ELR (cell line): ENCODE results near the gene ATP1B4.

ENCODE experiments used
- DNase-seq: peaks from one replicate; pipeline ENCODE4 v3.0.0-alpha.2; 2015; ENCODE audit warnings: low read depth

Gene ATP1B4

GRCh38 chrX:120377179-120377578 is 15.3 kb downstream of the ATP1B4 start:
- DNase-seq = no peak

DNA sequence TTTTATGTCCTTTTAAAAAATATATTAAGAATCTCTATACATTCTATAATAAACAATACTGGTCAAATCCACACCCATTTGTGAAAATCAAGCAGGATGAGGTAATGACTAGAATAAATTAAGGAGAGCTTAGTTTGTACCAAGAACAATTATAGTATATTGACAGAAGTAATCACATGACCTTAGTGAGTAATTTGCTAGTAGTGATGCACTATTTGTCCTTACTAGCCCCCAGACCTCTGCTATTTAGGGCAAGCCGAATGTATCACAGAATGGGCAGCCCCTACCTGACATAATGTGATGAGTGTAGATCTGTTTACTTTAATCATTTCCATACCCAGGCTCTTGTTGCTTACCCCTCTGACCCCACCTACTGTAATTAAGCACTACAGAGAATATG is 15.8 kb downstream of the ATP1B4 start:
- DNase-seq = no peak

DNA sequence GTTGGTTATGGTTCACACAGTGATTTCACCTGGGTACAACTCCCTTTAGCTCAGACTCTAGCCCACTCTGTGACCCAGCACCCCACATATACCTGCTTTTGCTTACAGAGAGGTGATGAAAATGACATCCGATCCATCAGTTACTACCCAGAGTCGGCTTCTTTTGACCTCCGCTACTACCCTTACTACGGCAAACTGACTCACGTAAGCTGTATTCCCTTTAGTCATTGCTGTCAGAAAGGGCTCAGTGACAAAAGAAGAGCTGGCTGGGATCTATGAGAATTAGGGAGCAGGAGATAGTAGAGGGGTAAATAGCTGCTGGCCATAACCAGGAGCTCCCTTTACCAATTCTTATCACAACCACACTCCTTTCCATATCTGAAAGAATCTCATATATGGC is 16.7 kb downstream of the ATP1B4 start:
- DNase-seq = no peak

- DNase-seq = no peak
Measured at GRCh38 chrX:120379937-120380681, 18.2 kb downstream of the ATP1B4 start.

DNA sequence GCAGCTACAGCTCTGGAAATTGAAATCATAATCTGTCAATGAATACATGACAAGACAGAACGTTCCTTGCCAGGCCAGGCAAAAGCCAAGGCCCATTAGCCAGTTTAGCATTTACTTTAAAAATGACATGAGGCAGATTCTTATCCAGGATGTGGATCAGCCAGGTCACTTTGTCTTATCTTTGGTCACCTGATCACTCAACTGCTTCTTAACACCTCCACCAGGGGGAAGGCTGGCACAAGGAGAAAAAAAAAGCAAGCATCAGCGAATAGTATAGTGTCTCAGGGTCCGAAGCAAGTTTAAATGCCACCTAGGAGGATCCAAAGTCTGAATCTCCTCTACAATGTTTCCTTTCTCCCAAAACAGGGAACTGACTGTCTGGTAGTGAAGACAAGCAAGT is 18.8 kb downstream of the ATP1B4 start:
- DNase-seq = peak; percentile 46

DNA sequence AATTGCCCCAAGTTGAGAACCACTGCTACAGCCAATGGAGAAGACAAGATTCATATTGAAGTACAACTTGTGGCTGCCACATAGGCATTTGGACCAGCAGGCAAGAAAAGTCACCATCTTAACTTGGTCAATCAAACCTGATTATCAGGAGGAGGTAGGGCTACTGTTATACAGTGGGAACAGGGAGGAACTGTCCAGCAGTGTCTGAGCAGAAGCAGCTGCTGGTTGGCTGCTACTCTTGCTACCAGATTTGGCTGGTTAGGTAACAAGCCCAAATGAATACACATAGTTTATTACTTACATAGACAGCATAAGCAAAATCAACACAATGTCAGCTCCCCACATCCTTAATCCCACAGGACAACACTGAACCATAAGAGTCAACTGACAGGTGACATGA is 39.4 kb downstream of the ATP1B4 start:
- DNase-seq = no peak

DNA sequence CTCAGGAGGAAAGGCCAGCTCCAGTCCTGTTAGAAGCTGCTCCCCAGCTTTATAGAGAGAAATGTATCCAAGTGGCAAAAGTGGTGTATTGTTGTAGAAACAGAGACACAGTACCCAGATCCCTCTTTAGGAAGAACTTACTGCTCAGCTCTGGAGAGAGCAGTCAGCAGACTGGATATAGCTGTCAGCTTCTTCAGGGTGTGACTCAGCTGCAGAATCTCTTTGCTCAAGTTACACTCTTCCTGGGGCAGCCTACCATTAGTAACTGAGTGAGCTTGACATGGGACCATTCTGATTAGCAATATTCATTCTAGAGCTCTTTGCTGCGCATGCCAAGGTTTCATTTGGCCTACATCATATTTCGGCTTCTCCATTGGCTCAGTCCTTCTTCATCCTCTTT is 40.5 kb downstream of the ATP1B4 start:
- DNase-seq = peak; percentile 1

- no peak for DNase-seq
Measured at GRCh38 chrX:120406638-120407037, 44.7 kb downstream of the ATP1B4 start.

DNA sequence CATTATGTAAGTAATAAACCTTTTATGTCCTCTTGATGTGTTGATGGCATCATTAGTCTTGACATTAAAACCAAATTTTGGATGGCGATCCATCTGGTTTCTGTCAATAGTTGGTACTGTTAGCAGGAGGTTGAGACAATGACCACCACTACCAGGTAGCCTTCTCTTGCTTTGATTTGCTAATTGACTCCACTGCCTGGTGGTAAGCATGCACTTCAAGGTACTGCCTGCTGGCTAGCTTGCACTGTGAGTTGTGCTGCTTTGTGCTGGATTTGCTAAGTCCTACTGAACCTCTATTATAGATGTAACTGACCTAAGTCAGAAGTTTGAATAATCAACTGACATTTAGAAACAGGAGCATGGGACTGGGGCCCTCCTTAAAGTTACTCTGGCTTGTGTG is 46.3 kb downstream of the ATP1B4 start:
- DNase-seq = no peak

- no peak for DNase-seq
Measured at GRCh38 chrX:120419463-120419862, 57.6 kb downstream of the ATP1B4 start.

DNA sequence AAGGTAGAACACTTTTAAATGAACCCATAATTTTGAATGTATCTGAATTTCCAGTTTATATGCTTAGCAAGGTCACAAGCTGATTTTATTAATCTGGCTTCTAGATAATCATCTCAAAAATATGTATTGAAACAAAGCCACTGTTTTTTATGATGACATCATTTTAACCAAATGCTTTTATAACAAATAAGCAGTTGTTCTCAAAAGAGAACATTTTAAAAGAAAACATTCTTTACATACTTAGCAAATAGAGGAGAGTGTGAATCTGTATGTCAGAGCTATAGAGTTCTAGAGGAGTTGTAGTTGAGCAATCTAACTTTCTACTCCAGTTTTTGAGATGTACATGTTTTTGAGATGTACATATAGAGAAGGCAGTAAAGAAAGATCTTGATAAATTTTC is 64.7 kb downstream of the ATP1B4 start:
- DNase-seq = peak; percentile 8

GRCh38 chrX:120428309-120428708 is 66.4 kb downstream of the ATP1B4 start:
- no peak for DNase-seq

- DNase-seq = no peak
Measured at GRCh38 chrX:120429776-120430540, 68.1 kb downstream of the ATP1B4 start.
